ENCODE results near the gene CENPP. TPM values are rescaled to one million over a fixed set of nuclear protein-coding genes. Genes with fewer than 3 reads are reported as not detected.

CENPP gene
- total RNA-seq, 1 experiment from 2014 or later = 14.3 TPM

GRCh38 chr9:92663126-92663525 is 337.4 kb downstream of the CENPP start (continued):
- TF ChIP-seq ZNF532 (CRISPR knock-in tag; IDR thresholded peaks at IDR 0.05; ENCODE audit: borderline replicate concordance) = no peak

- H3K4me1 Mint-ChIP-seq = peaks cover 27% of the 10 kb centered on the region
- no peak overlapping the region for H3K4me3 Mint-ChIP-seq
- no peak for DNase-seq (ENCODE audit: low spot score)
- no peak for TF ChIP-seq PREB (CRISPR knock-in tag; IDR thresholded peaks at IDR 0.05; ENCODE audit: borderline replicate concordance)
- TF ChIP-seq ZNF671 (CRISPR knock-in tag; IDR thresholded peaks at IDR 0.05) = no peak
- no peak overlapping the region; the same call in 1 of the 2 replicates for H3K27ac Mint-ChIP-seq
- no peaks in the 10 kb centered on the region for H3K36me3 Mint-ChIP-seq
- no peak for ATAC-seq
- ChIA-PET POLR2A (no interaction called here), CTCF (interaction anchor here (0.9 to 1.8 kb wide), 2 partner anchors 29 to 43 kb away, joined by 3 to 4 read pairs; no protein-coding TSS in a partner anchor)
- H3K9me3 Mint-ChIP-seq = no peaks in the 10 kb centered on the region
- no peaks in the 10 kb centered on the region for H3K27me3 Mint-ChIP-seq (ENCODE audit: low read depth)
Observed at GRCh38 chr9:92663951-92664350, 338.2 kb downstream of the CENPP start.

GRCh38 chr9:92664394-92665152 is 338.8 kb downstream of the CENPP start:
- Mint-ChIP-seq H3K27ac (peak overlapping the region; percentile 87), H3K36me3 (no peaks in the 10 kb centered on the region), H3K9me3 (no peaks in the 10 kb centered on the region), H3K4me3 (no peak overlapping the region), H3K27me3 (ENCODE audit: low read depth) (no peaks in the 10 kb centered on the region), H3K4me1 (peaks cover 30% of the 10 kb centered on the region)
- DNase-seq (ENCODE audit: low spot score) (no peak), ATAC-seq (peak; percentile 46)
- POLR2A ChIA-PET = no interaction called here
- CTCF ChIA-PET = interaction anchor here (0.9 to 1.8 kb wide), 3 partner anchors 30 to 126 kb away, joined by 3 to 4 read pairs (median 3); no protein-coding TSS in a partner anchor
- TF ChIP-seq PREB (CRISPR knock-in tag; IDR thresholded peaks at IDR 0.05; ENCODE audit: borderline replicate concordance) (no peak), ZNF219 (CRISPR knock-in tag; IDR thresholded peaks at IDR 0.05; ENCODE audit: borderline replicate concordance) (no peak), USF2 (CRISPR knock-in tag; IDR thresholded peaks at IDR 0.05) (no peak), ZBTB21 (CRISPR knock-in tag; IDR thresholded peaks at IDR 0.05; ENCODE audit: borderline replicate concordance) (no peak), ZNF532 (CRISPR knock-in tag; IDR thresholded peaks at IDR 0.05; ENCODE audit: borderline replicate concordance) (no peak), USF1 (CRISPR knock-in tag; IDR thresholded peaks at IDR 0.05) (no peak), ZNF121 (CRISPR knock-in tag; IDR thresholded peaks at IDR 0.05) (no peak), ZSCAN18 (CRISPR knock-in tag; IDR thresholded peaks at IDR 0.05) (no peak)
